Peyer's patch (tissue), 4 donors: ENCODE measurements around the gene OSBPL7.

Experiments used
- POLR2A ChIP-seq, 2 donors: fragments of 450-650 bp; IDR thresholded peaks; one replicate each; pipeline ENCODE4 v1.5.1; 2017; ENCODE audit warnings: antibody characterized with exemption in 2 of 2, mild to moderate bottlenecking in 2 of 2, moderate library complexity in 2 of 2
- TF ChIP-seq, protein P1 (sequence below), 6 experiments: fragments of 450-650 bp in 4 of 6; fragments of 200-600 bp in 2 of 6; sonication (generic) in 1 of 6; IDR thresholded peaks; one replicate each; pipeline ENCODE4 v1.5.1; 2017 to 2019; ENCODE audit warnings: antibody characterized with exemption in 6 of 6, mild to moderate bottlenecking in 3 of 6, moderate library complexity in 1 of 6

DNA sequence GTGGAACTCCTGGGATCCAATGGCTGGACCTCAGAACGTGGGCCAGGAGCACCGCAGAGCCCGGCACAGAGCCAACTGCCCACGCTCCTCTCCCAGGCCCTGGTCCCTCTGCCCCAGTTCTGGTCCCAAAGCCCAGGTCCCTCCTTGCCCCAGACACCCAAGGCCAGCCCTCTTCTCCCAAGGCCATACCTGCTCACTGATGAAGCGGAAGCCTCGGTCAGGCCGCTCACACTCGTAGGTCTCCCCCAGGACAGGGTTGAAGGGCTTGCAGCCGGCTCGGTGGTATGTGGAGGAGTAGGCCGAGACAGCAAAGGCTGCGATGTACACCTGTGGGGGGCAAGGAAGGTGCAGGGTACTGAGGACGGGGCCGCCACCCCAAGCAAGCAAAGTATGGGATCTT is 8.5 kb downstream of the OSBPL7 start:
- no peak for TF ChIP-seq POLR2A (IDR thresholded peaks at IDR 0.05)
- TF ChIP-seq, protein P1, sequence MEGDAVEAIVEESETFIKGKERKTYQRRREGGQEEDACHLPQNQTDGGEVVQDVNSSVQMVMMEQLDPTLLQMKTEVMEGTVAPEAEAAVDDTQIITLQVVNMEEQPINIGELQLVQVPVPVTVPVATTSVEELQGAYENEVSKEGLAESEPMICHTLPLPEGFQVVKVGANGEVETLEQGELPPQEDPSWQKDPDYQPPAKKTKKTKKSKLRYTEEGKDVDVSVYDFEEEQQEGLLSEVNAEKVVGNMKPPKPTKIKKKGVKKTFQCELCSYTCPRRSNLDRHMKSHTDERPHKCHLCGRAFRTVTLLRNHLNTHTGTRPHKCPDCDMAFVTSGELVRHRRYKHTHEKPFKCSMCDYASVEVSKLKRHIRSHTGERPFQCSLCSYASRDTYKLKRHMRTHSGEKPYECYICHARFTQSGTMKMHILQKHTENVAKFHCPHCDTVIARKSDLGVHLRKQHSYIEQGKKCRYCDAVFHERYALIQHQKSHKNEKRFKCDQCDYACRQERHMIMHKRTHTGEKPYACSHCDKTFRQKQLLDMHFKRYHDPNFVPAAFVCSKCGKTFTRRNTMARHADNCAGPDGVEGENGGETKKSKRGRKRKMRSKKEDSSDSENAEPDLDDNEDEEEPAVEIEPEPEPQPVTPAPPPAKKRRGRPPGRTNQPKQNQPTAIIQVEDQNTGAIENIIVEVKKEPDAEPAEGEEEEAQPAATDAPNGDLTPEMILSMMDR (IDR thresholded peaks at IDR 0.05), result no peak
